ENCODE measurements around the gene TOMM20. TPM values are rescaled to one million over a fixed set of nuclear protein-coding genes. Genes with fewer than 3 reads are reported as not detected.

Gene TOMM20
- total and polyA plus RNA-seq, 2 donors (not counting 1 experiment from before 2014, with no cell fraction given), result 25.0 to 77.3 TPM

GRCh38 chr1:235075048-235075776 lies 53.4 kb downstream of the TOMM20 start:
- Mint-ChIP-seq H3K4me3 (peak overlapping the region; percentile 81), H3K4me1 (peaks cover 32% of the 10 kb centered on the region), H3K27ac (peak overlapping the region; percentile 98), H3K9me3 (ENCODE audit: insufficient read depth) (no peaks in the 10 kb centered on the region), H3K27me3 (no peaks in the 10 kb centered on the region)
- H3K4me1 ChIP-seq (ENCODE audit: control insufficient read depth in 2 of 2, insufficient read depth in 2 of 2, low read length in 2 of 2), result peaks cover 17 to 31% of the 10 kb centered on the region in 2 donors
- TF ChIP-seq EZH2 (IDR thresholded peaks at IDR 0.05; ENCODE audit: borderline replicate concordance, insufficient read depth, low read depth, low read length, poor library complexity, severe bottlenecking), result no peak
- no peak for TF ChIP-seq CTCF (IDR thresholded peaks at IDR 0.05)
- H3K36me3 ChIP-seq (replicated peaks in 1 of 2; ENCODE audit: control extremely low read depth in 1 of 2, control insufficient read depth in 1 of 2, extremely low read depth in 1 of 2, insufficient read depth in 2 of 2, low read length in 1 of 2), result no peaks in the 10 kb centered on the region
- H3K27ac ChIP-seq (ENCODE audit: low read length in 2 of 2), result peak overlapping the region; percentile 5 to 10
- no peaks in the 10 kb centered on the region for H3K9me3 ChIP-seq (ENCODE audit: control extremely low read depth in 1 of 3, control insufficient read depth in 2 of 3, insufficient read depth in 1 of 3, low read length in 2 of 3)
- no peaks in the 10 kb centered on the region for H3K27me3 ChIP-seq (replicated peaks in 1 of 4; ENCODE audit: control extremely low read depth in 1 of 4, control insufficient read depth in 3 of 4, insufficient read depth in 4 of 4, low read length in 3 of 4)
- DNase-seq (peak; percentile 70), ATAC-seq (ENCODE audit: low read depth) (peak; percentile 72)
- H2AFZ ChIP-seq (ENCODE audit: insufficient read depth, low read depth, low read length, poor library complexity, severe bottlenecking), result peak overlapping the region; percentile 74
- peak overlapping the region; percentile 65 for H3K4me2 ChIP-seq (replicated peaks; ENCODE audit: low read depth, low read length, poor library complexity, severe bottlenecking)
- peak overlapping the region in 4 of 5 experiments; percentile 1 to 42 (median 27) for H3K4me3 ChIP-seq (ENCODE audit: control extremely low read depth in 1 of 5, extremely low read depth in 1 of 5, insufficient read depth in 1 of 5, low read depth in 2 of 5, low read length in 4 of 5)
- no peaks in the 10 kb centered on the region for H4K20me1 ChIP-seq (ENCODE audit: control insufficient read depth, insufficient read depth, low read length, poor library complexity, severe bottlenecking)
- POLR2A ChIA-PET, result interaction anchor here (1.5 kb wide), 1 partner anchor 476 kb away, joined by 3 read pairs; no protein-coding TSS in a partner anchor
- CTCF ChIA-PET, result interaction anchor here (1.0 to 1.8 kb wide), 4 partner anchors 8 to 477 kb away, joined by 3 to 5 read pairs (median 4); no protein-coding TSS in a partner anchor
- intact Hi-C loops (cut with micrococcal nuclease), result loop anchor here (2.0 to 5.0 kb wide), 4 partner anchors 26 to 464 kb away; partner anchors contain the start of gene IRF2BP2
- peak overlapping the region; percentile 48 for H3K9ac ChIP-seq (ENCODE audit: low read length)
- no peaks in the 10 kb centered on the region for H3K79me2 ChIP-seq (ENCODE audit: control insufficient read depth, insufficient read depth, low read length)
- 39% methylated on average over 18 of the region's 25 CpGs for WGBS (ENCODE audit: insufficient coverage)

All from B cell (primary cell).